Activated CD4-positive, alpha-beta T cell treated with anti-CD3 and anti-CD28 coated beads, Interleukin-2, amount 50 U/mL, for 24 hours (primary cell): ENCODE data around the gene ATXN1L.
"Not testable (repeated sequence)": the region's sequence is repeated elsewhere in the genome, so short reads cannot be mapped to it uniquely, and the experiment has no call there.

Source experiments
- DNase-seq, 2 donors: peaks; one replicate each; pipeline ENCODE4 v3.0.0-alpha.2; 2020; ENCODE audit warnings: low read depth in 1 of 2, low spot score in 1 of 2

ATXN1L gene

DNA sequence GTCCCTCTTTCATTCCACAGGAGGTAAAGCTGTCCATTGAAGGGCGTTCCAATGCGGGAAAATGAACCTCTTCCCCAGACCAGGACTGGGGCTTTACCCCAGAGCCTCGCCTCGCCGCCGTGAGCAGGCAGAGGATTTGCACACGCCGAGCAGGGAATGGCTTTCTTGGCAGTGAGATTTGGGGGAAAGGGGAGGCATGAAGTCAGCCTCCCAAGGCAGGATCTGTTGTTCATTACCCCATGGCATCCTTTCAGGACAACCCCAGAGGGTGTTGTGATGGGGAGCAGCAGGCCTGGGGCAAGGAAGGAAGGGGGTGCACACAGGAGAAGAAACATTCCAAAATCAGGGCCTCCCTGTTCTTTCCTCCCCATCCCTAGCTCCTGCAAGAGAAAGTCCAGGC is 6.0 kb downstream of the ATXN1L start:
- no peak for DNase-seq

- DNase-seq, result no peak
Observed at GRCh38 chr16:71852158-71852557, 6.4 kb downstream of the ATXN1L start.

DNA sequence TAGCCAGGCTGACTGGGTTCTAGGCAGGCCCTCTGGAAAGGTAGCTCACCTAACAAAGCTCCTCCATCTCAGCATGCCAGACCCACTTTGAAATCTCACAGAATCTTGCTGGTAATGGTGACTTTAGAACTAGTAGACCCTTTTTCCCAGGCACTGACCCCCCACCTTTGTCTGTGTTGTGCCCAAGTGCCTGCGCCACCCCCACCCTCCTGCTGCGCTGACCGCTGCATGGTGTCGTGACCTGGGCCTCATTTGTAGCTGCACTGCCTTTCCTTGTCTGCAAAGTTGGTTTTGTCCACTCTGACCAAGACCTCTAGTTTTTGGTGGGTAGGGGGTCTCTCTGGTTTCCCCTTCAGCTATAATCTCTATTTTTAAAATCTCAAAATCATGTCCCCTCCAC is 6.8 kb downstream of the ATXN1L start:
- DNase-seq, result no peak

- no peak for DNase-seq
Observed at GRCh38 chr16:71853413-71853812, 7.6 kb downstream of the ATXN1L start.

DNA sequence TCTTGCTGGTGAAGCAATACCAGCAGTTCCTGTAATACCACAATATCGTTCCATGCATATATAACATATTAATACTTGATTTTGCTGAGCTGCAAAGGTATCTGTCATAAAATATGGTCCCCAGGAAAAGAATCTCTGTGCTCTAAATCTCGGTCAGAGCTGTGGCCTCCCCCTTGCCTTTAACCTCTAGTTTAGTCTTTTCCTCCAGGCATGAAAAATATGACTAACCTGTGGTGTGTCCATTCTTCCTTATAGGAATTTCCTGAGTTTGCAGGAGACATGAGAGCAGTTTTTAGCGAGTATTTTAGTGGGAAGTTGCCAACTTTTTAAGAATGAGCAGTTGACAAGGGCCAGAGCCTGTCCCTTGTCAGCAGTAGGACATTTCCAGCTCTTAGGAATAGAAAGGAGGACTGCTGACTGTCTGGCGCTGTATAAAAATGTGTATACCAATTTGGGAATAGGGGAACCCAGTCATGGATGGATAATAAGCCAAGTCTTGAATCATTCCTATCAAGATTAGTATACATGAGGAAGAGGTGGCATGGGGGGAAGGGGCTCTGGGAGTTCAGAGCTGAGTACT is 8.7 kb downstream of the ATXN1L start:
- no peak for DNase-seq

DNA sequence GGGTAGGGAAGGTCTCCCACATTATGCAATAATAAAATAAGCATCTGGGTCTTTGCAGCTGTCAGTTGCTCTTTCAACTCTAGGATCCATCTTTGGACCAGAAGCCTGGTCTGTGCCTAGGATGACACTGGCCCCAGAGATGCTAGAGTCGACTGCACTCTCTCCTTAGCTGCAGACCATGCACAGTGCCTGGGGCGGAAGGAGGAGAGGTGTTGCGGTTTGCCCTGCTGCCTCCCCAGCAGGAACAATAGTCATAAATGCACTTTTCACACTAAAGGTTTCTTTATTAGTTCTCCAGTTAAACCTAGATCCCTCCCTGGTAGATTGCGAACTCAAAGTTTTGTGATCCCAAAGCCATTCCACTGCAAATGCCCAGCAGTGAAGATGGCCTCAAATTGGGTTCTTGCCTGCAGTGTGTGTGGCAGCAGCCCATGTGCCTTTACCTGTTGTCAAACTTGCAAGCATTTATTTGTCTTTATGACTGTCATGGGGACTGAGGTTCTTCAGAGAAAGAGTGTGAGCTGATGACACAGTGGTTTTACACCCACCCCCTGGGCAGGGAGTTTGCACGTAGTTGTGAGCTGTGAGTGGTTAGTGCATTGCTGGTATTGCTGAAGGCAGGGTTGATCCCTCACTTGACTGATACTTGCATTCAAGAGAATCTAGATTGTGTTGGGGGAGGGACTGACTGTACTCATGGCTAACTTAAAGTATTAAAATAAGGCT is 10.3 kb downstream of the ATXN1L start:
- no peak for DNase-seq

- no peak for DNase-seq
Observed at GRCh38 chr16:71859762-71860521, 14.2 kb downstream of the ATXN1L start.

DNA sequence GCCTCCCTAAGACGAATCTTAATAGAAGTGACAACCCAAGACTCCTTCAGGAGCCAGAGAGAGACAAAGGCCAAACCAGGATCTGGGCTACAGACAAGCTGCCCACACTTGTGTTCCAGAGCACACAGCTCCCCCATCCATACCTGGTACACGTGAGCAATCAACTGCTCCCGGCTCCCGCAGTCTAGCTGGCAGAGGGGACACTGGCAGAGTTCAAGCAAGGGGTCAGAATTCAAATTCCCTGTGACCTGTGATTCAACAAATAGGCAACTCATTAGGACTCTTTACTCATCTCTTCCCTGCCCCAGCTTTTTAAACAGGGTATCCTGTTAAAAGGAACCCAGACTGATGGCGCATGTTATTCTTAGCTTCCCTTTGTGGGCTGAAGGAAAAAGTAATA is 18.2 kb downstream of the ATXN1L start:
- DNase-seq, result no peak

DNA sequence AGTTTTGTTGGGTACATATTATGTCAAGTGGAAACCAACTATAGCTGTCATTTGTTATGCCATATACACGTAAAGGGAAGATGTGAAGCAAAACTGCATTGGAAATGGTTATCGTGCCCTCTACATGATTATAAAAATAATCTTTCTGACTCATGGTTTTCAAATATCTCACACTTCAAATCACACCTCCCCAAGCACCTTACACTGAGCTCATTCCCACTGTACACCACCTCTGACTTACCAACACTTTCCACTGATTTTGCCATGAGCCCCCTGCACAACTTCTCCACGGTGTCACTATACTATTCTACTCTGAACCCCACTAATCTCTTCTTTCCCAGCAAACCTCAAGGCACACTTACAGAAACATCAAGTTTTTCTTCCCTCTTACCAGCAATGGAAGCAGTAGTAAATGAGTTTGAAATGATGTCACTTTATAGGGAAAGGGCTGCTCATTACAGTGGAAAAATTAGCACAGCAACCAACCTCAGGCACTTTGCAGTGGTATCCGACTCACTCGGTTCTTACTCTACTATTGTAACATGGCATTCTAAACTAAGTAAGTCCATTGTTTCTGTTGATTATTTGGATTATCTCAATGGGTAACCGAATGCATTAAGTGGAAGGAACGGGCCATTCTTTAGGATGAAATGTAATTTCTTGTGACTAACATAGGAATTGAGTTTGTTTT is 19.5 kb downstream of the ATXN1L start:
- no peak for DNase-seq

DNA sequence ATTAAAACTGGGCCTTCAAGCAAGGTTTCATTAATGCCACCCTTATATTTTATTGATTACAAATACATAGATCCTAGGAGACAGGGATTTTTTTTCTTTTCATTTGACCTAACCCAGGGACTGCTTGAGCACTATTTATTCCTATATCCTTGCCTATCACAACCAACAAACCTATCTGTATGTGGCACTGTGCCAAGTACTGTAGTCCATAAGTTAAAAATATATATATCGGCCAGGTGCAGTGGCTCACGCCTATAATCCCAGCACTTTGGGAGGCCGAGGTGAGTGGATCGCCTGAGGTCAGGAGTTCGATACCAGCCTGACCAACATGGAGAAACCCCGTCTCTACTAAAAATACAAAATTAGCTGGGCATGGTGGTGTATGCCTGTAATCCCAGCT is 21.4 kb downstream of the ATXN1L start:
- DNase-seq, result not testable (repeated sequence)

GRCh38 chr16:71867939-71868338 is 22.2 kb downstream of the ATXN1L start:
- no peak for DNase-seq

DNA sequence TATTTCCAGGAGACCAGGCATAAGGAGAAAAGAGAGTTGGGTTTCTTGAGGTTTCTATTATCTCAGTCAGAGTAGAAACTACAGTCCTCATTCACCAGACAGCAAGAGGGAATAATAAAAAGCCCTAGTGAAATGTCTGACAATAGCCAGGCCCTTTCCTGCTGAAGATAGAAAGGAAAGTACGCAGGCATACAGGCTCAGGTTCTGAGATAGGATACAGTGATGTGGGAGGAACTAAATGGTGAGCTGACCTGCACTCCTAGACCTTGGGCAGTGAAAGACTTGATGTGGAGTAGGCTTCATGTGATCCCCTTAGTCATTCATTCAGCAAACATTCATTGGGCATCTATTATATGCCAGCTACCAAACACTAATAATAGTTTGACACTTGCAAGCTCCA is 23.3 kb downstream of the ATXN1L start:
- DNase-seq, result no peak

GRCh38 chr16:71870818-71871217 is 25.0 kb downstream of the ATXN1L start:
- no peak for DNase-seq

GRCh38 chr16:71873199-71873598 is 27.4 kb downstream of the ATXN1L start:
- no peak for DNase-seq

DNA sequence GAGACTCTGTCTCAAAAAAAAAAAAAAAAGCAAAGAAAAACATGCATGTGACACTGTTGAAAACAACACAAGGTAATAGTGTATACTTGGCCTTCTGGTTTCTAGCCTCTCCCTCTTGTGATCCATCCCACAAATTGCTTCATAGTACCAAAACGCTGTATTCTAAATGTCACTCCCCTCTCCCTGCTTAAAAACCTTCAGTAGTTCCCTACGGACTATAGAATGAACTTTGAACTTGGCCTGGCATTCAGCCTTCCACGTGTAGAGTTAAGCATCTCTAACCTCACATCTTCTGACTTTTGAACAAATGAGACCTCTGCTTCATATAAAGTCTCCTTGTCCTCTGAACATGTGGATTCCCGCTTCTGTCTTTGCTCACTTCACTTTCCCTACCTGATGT is 33.1 kb downstream of the ATXN1L start:
- DNase-seq, result no peak

- DNase-seq, result no peak
Observed at GRCh38 chr16:71880176-71880575, 34.4 kb downstream of the ATXN1L start.

DNA sequence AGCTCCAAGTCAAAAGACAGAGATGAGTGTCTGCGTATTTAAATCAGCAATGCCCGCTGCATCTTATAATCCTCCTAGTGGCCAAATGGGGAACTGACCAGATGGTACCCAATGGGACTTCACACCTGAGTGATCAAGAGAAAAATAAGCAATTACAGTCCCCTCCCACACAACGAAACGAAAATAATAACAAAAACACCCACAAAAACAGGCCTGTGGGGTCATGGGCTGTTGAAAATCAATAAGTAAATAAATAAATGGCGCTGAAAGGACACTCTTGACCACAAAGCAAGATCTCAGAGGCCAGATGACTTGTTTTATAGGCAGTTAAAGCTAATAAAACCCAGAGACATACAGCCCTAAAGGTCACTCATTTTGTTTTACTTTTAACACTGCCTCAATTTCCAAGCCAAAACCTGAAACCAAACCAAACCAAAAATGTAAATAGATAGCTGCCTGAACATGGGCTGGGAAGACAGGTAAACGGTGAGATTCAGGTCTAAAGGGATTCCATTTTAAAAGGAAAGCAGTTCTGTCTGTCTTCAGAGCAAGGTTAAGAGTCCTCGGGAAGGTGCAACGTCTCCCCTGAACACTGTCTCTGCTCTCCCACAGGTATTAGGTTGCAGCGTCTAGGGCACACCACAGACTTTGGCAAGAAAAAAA is 36.9 kb downstream of the ATXN1L start:
- DNase-seq, result peak; percentile 46 to 82

- DNase-seq, result peak in 1 of 2 donors; percentile 33
Observed at GRCh38 chr16:71883168-71883848, 37.5 kb downstream of the ATXN1L start.

- DNase-seq, result peak; percentile 32 to 50
Observed at GRCh38 chr16:71883849-71884638, 38.3 kb downstream of the ATXN1L start, which contains the start of gene ZNF821. TSS of gene ZNF821 (minus strand) at chr16:71884182. CDS start at chr16:71879946, 4,236 bp downstream.

- no peak for DNase-seq
Observed at GRCh38 chr16:71885261-71885650, 39.5 kb downstream of the ATXN1L start.
